NCI-H524 treated with DMSO at 0.1 percent for 48 hours (cell line): ENCODE results near the gene NXPH2.
A peak's percentile ranks its signal among the peaks of the same experiment; 100 is the strongest.
"Not testable (repeated sequence)": the region's sequence is repeated elsewhere in the genome, so short reads cannot be mapped to it uniquely, and the experiment has no call there.

Experiments used
- DNase-seq: peaks from one replicate; lab custom pipeline; 2025; lab: John Stamatoyannopoulos, UW

The NXPH2 gene

DNA sequence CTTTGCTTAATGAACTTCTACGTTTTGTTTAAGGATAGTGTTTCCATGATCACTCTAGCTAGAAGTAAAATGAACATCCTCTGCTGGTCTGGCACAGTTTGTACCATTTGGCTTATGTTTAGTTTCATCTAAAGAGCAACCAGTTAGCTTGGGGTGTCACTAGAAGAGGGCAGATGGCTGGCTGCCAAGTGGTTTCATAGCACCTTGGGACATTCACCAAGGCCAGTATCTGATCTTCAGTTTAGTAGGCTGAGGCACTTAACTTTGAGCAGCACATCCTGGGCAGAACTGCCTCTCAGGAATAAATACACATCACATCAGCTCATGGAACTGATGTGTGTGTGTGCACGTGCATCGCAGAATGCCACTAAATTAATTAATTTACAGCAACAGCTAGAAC is 68.4 kb downstream of the NXPH2 start:
- no peak for DNase-seq

DNA sequence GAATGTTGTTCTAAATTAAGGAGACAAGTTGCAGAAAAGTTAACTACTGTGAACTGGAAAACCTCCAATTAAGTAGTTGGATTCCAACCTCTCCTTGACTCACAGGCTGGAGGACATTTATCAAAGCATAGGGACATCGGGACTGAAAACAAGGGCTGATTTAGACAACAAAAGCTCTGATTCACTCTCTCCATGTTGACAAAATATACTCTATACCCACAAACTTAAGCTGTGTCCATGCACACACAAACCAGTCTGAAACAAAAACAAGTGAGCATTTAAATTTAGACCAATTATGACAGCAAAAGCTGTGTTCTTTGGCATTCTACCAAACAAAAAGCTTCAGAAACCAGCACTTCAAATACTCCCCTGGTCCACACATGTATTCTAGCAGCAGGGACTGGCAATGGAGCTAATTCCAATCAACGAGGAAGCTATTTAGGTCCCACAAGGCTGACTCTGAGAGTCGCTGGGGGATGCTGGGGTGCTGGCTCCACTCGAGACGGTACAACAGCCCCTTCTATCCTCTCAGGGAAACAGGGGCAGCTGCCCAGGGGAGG is 71.4 kb downstream of the NXPH2 start:
- DNase-seq: no peak

DNA sequence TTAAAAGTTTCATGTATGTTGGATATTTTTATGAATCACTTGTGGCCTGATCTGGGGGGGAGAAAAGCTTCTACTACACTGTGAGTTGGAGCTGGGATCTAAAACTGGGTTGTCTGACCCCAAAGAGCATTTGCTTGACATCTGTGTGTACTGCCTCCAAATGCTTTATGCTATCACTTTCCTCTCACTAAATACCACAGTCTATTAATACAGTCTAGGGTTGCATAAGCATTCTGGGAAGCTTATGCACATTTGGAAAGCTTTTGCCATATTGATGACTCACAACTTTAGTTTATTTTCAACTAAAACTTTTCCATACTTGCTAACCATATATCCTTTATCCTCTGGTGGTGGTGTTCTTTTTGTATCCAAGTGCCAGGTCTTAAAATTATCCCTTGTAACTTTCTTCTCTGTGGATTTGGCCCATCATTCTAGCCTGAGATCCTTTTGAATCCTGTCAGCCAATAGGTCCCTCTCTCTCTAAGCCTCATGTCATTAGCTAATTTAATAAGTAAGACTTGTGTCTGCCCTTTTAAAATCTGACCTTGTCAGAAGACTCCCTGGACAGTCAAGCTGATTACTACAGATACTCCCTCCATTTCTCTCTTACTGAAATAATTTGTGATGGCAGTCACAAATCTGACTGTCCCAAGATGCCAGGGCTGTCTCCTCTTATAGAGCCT is 72.7 kb downstream of the NXPH2 start:
- no peak for DNase-seq

DNA sequence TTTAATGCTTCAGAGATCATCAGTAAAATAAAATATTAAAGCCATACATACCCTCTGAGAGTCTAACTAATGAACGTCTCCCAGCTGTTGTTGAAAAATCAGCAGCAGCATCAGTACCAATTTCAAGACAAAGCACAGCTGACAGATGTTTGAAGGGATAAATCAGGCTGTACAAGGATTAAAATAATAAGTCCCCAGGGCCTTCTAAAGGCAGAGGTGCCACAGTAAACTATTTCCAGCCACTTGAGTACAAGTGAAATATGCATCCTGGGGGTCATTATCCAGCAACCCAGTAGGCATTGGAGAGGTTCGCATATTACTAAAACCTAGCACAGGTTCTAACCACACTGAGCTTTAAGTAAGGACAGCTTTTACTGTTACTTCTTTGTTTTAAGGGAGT is 76.9 kb downstream of the NXPH2 start:
- DNase-seq: peak; percentile 97

DNA sequence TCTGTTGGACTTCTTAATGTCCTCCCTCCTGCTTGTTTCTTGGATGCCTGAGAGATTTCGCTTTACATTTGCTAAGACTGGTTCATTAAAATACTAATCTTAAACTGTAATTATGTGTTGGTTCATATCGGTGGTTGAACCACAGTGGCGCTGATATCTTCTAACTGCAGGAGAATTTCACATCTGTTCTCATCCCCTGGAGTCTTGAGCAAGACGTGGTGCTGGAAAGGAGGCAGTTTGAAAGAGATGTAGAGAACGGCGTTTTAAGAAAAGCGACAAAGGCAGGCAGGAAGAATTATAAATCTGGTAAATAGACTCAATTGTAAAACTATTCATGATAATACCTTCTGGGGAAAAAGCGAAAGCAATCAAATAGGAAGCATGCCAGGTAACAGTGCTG is 79.5 kb downstream of the NXPH2 start:
- no peak for DNase-seq

DNA sequence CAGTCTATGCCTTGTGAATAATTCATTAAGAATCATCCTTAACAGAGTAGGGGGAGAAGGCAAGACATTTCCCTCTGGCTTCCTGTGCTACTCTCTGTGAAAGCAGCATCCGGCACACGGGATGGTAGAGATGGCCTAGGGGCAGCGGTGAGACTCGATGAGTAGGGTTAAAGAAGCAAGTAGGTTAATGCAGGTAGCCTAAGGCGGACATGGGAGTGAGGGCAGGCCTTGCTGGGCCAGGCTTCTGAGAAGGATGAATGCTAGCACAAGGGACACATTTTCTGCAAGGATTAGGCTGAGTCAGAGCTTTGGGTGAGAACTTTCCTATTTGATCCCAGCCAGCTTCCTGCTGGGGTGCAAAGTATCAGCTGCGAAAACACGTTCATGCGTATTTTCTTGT is 80.8 kb downstream of the NXPH2 start:
- no peak for DNase-seq

DNA sequence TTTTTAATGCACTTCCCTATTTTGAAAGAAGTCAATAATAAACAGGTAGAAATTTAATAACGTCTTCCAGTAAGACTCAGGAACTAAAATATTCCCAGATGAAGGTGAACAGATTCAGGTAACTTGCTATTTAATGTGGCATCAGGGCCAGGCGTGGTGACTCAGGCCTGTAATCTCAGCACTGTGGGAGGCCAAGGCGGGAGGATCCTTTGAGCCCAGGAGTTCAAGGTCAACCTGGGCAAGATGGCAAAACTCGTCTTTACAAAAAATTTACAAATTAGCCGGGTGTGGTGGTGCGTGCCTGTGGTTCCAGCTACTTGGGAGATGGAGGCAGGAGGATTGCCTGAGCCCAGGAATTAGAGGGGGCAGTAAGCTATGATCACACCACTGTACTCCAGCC is 81.8 kb downstream of the NXPH2 start:
- DNase-seq: no peak

DNA sequence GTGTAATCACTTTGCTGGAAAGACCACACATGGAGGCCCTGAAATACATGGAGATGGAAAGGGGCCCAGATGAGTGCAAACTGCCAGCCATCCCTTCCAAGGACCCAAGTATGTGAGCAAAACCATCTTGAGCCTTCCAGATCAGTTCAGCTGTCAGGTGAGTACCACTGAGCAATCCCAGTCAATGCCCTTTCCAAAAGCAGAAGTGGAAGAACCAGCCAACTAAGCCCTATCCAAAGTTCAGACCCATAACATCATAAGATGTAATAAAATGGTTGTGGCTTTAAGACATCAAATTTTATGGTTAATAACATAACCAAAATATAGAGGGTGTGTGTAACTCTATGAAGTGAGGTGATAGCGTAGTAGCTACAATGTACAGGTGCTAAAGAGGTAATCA is 88.5 kb downstream of the NXPH2 start:
- DNase-seq: no peak

DNA sequence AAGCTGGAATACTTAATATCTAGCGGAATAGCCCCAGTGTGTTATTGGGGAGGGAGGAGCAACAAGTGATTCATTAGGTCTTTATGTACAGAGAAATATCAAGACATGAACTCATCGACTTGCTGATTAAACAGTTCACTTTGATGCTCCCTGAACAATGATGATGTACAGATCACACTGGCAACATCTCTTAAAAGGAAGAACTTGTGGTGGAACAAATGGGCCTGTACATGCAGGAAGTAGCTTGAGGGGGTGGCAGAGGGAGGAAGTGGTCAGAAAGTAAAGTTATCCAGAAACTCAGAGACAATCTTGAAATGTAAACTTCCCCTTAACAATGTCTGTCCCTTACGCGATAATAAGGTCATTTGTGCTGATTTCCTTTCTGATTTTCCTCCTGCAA is 90.5 kb downstream of the NXPH2 start:
- DNase-seq: no peak

DNA sequence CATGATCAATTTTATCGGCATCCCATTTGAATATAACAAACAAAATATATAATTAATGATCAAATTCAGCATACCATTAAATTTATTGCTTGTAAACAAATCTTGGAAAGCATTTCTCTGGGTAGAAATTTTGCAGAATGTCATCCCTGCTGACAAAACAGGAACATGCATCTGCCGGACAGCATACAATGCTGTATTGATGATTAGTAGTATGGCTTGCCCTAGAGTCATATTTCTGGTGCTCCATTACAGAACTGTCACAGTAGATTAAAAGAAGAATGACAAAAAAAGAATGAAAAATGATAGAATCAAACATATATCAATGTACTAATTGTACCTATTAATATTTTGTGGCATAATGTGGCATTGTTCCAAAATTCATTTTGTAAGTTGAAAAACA is 98.0 kb downstream of the NXPH2 start:
- DNase-seq: no peak

DNA sequence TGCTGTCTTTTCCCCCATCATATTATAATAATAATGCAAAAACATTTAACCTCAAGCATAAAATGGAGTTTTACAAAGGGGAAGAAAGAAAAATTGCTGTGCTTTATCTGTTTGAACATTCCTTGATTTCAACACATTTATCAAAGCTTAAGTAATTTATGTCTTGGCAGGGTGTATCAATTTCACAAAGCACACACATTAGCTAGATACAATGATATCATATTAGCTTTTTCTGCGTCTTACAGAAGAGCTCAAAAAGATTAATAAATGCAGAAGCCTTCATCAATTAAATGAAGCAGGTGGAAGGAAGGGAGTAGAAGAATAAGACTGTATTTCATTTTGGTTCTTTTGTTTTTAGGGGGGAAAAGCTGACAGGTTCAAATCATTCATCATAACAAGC is 103.0 kb downstream of the NXPH2 start:
- no peak for DNase-seq

DNA sequence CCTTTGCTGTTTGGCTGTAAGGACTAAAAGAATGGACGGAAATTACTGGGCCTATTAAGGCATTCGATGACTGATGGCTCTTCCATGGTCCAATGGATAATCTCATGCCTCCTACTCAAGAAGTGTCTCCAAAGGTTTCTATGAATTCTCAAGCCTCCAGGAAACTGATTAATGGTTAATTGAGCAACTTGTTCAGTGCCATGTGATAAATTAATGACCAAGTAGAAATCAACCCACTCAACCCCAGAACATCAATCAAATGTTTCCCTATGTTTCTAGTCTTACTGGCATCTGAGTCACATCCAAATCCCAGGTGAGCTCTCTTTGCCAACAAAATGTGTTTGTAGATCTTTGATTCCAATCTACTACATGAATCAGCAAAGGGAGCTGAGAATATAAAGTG is 103.6 kb downstream of the NXPH2 start:
- no peak for DNase-seq

DNA sequence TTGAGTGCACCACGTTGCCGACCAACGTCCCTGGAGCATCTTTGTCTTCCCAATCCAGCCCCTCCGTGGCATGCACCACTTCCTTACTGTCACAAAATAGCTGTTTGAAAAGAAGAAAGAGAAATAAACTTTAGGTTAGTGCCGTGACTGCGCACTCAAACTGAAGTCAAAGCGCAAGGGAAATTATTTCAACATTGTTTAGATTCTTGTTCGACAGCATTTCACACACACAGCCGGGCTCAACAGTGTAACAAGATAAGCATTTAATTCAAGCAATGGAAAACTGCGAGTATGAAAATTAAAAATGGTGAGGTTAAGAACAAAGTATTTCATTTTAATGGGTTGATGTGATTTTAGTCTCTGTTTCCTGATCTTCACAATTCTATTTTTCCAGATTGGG is 108.6 kb downstream of the NXPH2 start:
- no peak for DNase-seq

DNA sequence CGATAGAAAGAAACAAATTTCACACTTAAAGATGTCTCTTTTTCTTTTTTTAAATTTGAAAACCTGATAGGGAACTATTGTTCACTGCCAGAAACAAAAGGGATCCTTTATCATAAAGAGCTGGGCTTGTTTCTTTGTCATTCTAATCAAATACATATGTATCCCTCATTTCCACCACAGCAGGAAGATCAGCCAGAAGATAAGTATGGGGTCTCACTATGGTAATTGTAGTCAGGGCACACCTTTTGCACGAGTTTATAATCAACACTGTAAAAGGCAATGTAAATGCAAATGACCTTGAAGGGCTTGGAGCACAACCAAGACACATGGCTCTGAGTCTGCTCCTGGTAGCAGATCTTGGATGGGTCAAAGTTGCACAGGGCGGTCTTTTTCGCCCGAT is 109.5 kb downstream of the NXPH2 start:
- no peak for DNase-seq

DNA sequence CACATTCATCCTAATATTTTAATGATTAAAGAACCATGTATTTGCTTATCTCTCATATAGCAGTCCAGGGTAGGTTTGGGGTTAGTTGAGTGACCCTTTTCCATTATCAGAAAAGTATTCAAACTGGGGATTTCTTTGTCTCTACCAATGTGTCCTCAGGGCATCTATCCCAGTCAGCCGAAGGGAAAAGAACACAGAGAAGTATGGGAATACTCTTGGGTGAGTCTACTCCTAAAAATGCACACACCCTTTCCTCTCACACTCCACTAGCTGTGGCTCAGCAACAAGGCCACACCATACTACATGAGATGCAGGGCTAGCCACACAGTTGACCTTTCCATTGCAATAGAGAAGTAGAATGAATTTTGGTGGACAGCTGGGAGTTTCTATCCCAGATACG is 114.3 kb downstream of the NXPH2 start:
- DNase-seq: no peak

DNA sequence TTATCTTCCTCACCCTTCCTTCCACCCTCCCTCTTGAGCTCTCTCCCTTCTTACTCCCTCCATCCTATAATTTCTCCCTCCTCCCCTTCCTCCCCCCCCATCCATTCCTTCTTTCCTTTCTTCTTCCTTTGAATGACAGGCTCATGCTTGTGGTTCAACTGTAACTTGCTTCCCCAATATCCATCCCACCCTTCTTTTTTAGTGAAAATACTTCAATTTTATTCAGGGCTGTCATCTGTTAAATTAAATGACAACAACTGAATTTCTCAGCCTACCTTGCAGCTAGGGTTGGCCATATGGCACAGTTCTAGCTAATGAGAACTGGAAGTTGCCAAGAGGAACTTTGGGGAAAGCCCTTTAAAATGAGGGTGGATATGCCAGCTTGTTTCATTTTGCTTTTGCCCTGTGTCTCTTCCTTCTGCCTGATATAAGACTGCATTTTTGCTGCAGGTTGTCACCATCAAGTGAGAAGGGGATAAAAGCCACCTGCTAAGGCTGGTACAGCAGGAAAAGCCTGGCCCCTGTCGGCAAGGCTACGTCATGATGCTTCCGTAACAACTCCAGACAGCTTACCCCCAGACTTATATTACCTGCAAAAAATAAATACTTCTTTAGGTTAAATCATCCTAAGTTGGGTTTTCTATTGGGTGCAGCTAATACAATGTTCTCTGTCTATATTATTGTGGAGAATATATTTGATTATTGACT is 121.8 kb downstream of the NXPH2 start:
- no peak for DNase-seq

DNA sequence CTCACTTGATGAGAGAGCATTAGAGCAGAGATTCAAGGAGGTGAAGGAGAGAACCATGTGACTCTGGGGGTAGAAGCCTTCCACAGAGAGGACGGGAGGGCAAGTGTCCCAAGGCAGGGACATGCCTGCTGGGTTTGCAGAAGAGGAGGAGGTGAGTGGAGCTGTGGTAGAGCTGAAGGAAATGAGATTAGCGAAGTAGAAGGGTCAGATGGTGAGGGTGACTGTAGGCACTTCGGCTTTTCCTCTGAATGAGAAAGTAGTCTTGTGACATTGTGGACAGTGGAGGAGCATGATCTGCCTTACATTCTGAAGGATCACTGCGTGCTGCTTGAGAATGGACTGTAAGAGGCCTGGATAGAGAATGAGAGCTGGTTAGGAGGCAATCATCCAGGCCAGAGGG is 126.0 kb downstream of the NXPH2 start:
- no peak for DNase-seq

DNA sequence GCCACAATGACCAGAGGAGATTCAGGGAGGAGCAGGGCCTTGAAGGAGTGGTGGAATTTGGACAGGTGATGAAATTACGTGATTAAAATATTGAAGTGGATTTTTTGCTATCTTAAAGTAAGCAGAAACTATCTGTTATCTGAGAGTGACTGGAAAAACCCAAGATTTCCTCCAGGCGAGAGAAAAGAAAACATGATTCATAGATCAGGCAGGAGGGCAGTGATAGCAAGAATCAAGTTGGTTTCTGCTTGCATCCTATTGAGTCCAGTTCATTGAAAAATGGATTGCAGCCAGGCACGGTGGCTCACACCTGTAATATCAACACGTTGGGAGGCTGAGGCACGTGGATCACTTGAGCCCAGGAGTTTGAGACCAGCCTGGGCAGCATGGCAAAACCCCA is 127.8 kb downstream of the NXPH2 start:
- DNase-seq: no peak

DNA sequence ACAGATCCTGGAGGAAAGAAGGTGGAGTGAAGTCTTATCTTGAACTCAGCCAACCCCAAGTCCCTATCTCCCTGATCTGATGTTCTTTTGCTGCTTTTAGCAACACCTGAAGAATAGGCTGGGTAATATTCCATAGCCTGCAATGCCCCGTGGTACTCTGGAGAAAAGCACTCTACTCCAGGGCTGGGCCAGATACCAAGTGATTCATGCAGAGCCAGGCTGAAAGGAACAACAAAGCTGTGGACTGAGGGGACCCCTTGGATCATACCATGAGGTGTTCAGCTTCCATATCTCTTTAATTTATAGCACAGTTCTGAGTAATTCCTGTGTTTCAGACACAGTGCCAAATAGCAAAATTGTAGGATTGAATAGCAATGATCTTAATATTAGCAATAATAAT is 130.6 kb downstream of the NXPH2 start:
- DNase-seq: no peak

DNA sequence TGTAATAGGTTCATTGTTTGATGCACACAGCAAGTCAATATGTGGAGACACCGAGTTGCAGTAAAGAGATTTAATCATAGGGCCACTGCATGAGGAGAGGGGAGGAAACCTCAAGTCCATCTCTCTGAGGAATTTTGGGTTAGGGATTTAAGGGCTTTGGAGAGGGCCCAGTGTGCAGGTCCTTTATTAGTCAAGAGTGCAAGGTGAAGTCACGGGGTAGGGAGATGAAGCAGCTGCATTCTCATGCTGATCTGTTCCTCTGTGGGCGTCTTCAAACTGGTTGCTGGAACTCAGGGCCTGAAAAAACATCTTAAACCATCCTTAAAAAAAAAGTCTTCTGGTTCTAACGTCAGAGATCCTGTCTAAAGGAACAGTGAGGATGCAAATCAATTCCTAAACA is 131.6 kb downstream of the NXPH2 start:
- DNase-seq: no peak

DNA sequence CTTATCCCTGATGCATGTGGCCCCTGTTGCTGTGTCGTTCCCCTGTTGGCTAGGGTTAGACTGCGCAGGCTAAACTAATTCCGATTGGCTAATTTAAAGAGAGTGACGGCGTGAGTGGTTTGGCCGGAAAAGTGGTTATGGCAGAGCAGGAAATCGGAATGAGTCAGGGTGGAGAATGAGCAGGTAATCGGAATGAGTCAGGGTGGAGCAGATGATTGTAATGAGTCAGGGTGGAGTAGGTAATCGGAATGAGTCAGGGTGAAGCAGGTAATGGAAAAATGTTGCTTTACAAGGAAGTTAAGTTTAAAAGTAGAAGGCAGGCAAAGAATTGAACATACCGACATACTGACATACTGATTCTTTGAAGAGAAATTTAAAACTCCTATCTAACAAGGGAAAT is 135.4 kb downstream of the NXPH2 start:
- DNase-seq: not testable (repeated sequence)

DNA sequence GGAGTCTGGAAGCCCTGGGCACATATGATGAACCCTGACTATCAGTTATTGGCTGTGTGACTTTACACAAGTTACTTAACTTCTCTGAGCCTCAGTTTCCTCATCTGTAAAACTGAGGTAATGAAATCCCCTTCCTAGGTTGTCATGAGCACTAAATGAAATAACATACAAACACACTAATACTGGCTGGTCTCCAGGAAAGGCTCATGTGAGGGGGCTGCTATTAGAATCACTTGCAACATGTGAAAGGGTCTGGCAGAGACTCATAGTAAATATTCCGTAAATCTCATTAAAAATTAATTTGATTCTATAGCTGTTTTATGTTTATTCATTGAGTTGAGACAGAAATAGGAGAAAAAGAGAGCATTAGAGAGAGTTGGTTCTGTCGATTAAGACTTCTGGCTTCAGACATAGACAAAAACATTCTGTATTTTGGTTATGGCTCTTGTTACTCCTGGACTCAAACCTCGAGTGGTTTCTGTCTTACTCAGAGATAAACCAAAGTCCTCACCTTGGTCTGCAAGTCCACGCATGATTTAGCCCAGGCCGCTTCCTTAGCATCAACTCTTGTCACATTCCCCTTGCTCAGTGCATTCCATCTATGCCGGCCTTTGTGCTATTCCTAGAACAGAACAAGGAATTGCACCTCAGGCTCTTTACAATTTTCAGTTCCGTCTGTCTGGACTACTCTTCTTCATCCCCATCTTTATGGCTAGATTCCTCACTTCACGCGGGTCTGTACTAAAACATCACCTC is 139.1 kb downstream of the NXPH2 start:
- no peak for DNase-seq

DNA sequence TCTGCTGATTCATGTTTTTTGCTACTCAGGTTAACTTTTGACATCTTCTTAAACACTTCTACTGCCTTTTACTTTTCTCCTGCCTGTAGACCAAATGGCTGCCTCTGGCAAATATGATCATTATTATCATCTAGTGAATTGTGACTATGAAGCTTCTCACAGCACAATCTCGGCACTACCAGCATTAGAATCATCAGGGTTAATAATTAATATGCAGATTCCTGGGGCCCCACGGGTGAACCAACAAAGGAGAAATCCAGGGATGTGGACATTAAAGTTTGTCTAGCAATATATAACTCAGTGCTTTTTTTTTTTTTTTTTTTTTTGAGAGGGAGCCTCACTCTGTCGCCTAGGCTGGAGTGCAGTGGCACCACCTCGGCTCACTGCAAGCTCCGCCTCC is 142.5 kb downstream of the NXPH2 start:
- no peak for DNase-seq
